Liver (tissue), 9 donors: ENCODE measurements around the gene CDK16. TPM values are rescaled to one million over a fixed set of nuclear protein-coding genes. Genes with fewer than 3 reads are reported as not detected.

ENCODE experiments used
- DNase-seq: peaks from one replicate; pipeline ENCODE4 v3.0.0-alpha.2; 2017; ENCODE audit warnings: low spot score
- H3K27ac ChIP-seq, 2 donors: one replicate each; pipeline ENCODE4 v1.7.0; 2013; ENCODE audit warnings: inconsistent platforms in 2 of 2, low read length in 2 of 2, control low read depth in 1 of 2, low read depth in 1 of 2, mild to moderate bottlenecking in 1 of 2
- H3K27me3 ChIP-seq, 4 donors: one replicate each; pipeline versions ENCODE4 v1.6.1 to v1.7.0; 2013; ENCODE audit warnings: low read length in 3 of 4, inconsistent platforms in 1 of 4, mild to moderate bottlenecking in 1 of 4, moderate library complexity in 1 of 4; ENCODE audit not compliant: control insufficient read depth in 4 of 4, insufficient read depth in 4 of 4
- H3K36me3 ChIP-seq, 4 donors: one replicate each; pipeline versions ENCODE4 v1.6.1 to v1.7.0; 2013; ENCODE audit warnings: low read length in 3 of 4, mild to moderate bottlenecking in 3 of 4, low read depth in 1 of 4, moderate library complexity in 1 of 4; ENCODE audit not compliant: control insufficient read depth in 4 of 4, insufficient read depth in 3 of 4
- H3K4me1 ChIP-seq, 4 donors: one replicate each; pipeline versions ENCODE4 v1.6.1 to v1.7.0; 2013; ENCODE audit warnings: low read length in 3 of 4, mild to moderate bottlenecking in 3 of 4, moderate library complexity in 1 of 4; ENCODE audit not compliant: control insufficient read depth in 4 of 4, insufficient read depth in 4 of 4
- H3K4me3 ChIP-seq, 3 donors: one replicate each; pipeline versions ENCODE4 v1.6.1 to v1.7.0; 2013; ENCODE audit warnings: low read length in 3 of 3, control low read depth in 1 of 3, low read depth in 1 of 3, mild to moderate bottlenecking in 1 of 3
- H3K9ac ChIP-seq, 2 donors: one replicate each; pipeline ENCODE4 v1.7.0; 2013; ENCODE audit warnings: low read length in 2 of 2, mild to moderate bottlenecking in 2 of 2, moderate library complexity in 2 of 2, control low read depth in 1 of 2, low read depth in 1 of 2
- H3K9me3 ChIP-seq, 4 donors: one replicate each; pipeline versions ENCODE4 v1.6.1 to v1.7.0; 2013; ENCODE audit warnings: low read length in 3 of 4; ENCODE audit not compliant: control insufficient read depth in 4 of 4
- EGR1 ChIP-seq, 2 donors: IDR thresholded peaks; 2 replicates each; pipeline ENCODE4 v1.6.1; 2016 to 2018; ENCODE audit warnings: antibody characterized with exemption in 2 of 2, low read depth in 2 of 2
- FOXA2 ChIP-seq: IDR thresholded peaks from 2 replicates; pipeline ENCODE4 v1.6.1; 2016; ENCODE audit warnings: antibody characterized with exemption
- GABPA ChIP-seq, 2 donors: IDR thresholded peaks in 1 of 2; conservative IDR thresholded peaks in 1 of 2; 2 replicates each; pipeline ENCODE4 v1.6.1; 2016; ENCODE audit warnings: antibody characterized with exemption in 2 of 2, mild to moderate bottlenecking in 1 of 2, moderate library complexity in 1 of 2
- HNF4A ChIP-seq, 2 donors: conservative IDR thresholded peaks; 2 replicates each; pipeline ENCODE4 v1.6.1; 2016; ENCODE audit warnings: antibody characterized with exemption in 2 of 2, mild to moderate bottlenecking in 2 of 2
- HNF4G ChIP-seq: IDR thresholded peaks from 2 replicates; pipeline ENCODE4 v1.6.1; 2016; ENCODE audit warnings: antibody characterized with exemption
- JUND ChIP-seq, 2 donors: IDR thresholded peaks; 2 replicates each; pipeline ENCODE4 v1.6.1; 2016; ENCODE audit warnings: antibody characterized with exemption in 2 of 2
- NR2F2 ChIP-seq: IDR thresholded peaks from 2 replicates; pipeline ENCODE4 v1.6.1; 2016; ENCODE audit warnings: antibody characterized with exemption
- RAD21 ChIP-seq, 2 donors: IDR thresholded peaks; 2 replicates each; pipeline ENCODE4 v1.6.1; 2016; ENCODE audit warnings: antibody characterized with exemption in 2 of 2, mild to moderate bottlenecking in 2 of 2
- RXRA ChIP-seq, 2 donors: IDR thresholded peaks; 2 replicates each; pipeline ENCODE4 v1.6.1; 2017 to 2018; ENCODE audit warnings: antibody characterized with exemption in 2 of 2, mild to moderate bottlenecking in 1 of 2
- SP1 ChIP-seq: IDR thresholded peaks from 2 replicates; pipeline ENCODE4 v1.6.1; 2018; ENCODE audit warnings: antibody characterized with exemption, mild to moderate bottlenecking
- TAF1 ChIP-seq: conservative IDR thresholded peaks from 2 replicates; pipeline ENCODE4 v1.6.1; 2016; ENCODE audit warnings: antibody characterized with exemption, mild to moderate bottlenecking
- YY1 ChIP-seq: IDR thresholded peaks from 2 replicates; pipeline ENCODE4 v1.6.1; 2016; ENCODE audit warnings: antibody characterized with exemption, mild to moderate bottlenecking
- WGBS: extraction: QIAGEN DNeasy Blood & Tissue Kit; methylation state at CpG from one replicate; pipeline ENCODE4 v1.1.7; 2013; 5-methylcytosine and 5-hydroxymethylcytosine counted together
- polyA plus RNA-seq, 2 donors: library from polyadenylated mRNA; stranded (reverse) in 1 of 2; unstranded in 1 of 2; fragments of 200-250 nt in 1 of 2; fragments of >200 nt in 1 of 2; fragmentation: Nextera tagmentation in 1 of 2; extraction: Ambion mirVana in 1 of 2; gene quantifications; one replicate each; pipeline versions ENCODE4 v1.2.1 to v1.2.3, GENCODE V29; 2013 to 2015
- total RNA-seq, 2 donors: library from RNA; depleted of rRNA; stranded (reverse); fragments of >200 nt; gene quantifications; one replicate each; pipeline ENCODE4 v1.2.3, GENCODE V29; 2014
- TF ChIP-seq, protein P1 (sequence below): IDR thresholded peaks from 2 replicates; pipeline ENCODE4 v1.6.1; 2016; ENCODE audit warnings: antibody characterized with exemption
- TF ChIP-seq, protein P2 (sequence below): IDR thresholded peaks from 2 replicates; pipeline ENCODE4 v1.6.1; 2016; ENCODE audit warnings: antibody characterized with exemption
- TF ChIP-seq, protein P3 (sequence below): IDR thresholded peaks from 2 replicates; pipeline ENCODE4 v1.6.1; 2016; ENCODE audit warnings: antibody characterized with exemption
- TF ChIP-seq, protein P4 (sequence below): IDR thresholded peaks from 2 replicates; pipeline ENCODE4 v1.6.1; 2016; ENCODE audit warnings: antibody characterized with exemption, mild to moderate bottlenecking
- donor health status: healthy.
- donor health status: healthy.
- donor health status: healthy.
- donor health status: healthy.
- donor health status: healthy.

CDK16 gene
- total and polyA plus RNA-seq, 4 donors: 10.8 to 31.1 (median 19.9) TPM

DNA sequence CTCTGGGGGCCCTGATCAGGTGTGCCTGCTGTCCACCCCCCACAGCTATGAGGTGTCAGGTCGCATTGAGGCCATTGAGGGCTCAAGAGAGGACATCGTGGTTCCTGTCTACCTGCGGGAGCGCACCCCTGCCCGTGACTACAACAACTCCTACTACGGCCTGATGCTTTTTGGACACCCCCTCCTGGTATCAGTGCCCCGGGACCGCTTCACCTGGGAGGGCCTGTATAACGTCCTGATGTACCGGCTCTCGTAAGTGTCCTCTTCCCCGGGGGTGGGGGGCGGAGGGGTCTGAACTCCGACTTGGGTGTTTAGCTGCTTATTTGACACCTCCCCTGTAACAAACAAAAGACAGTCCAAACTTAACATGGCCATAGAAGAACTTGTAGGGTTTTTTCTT lies 24.9 kb downstream of the CDK16 start (continued):
- TF ChIP-seq, protein P1, sequence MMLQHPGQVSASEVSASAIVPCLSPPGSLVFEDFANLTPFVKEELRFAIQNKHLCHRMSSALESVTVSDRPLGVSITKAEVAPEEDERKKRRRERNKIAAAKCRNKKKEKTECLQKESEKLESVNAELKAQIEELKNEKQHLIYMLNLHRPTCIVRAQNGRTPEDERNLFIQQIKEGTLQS: no peak
- TF ChIP-seq GABPA (IDR thresholded peaks at IDR 0.05 in 1 of 2, conservative IDR thresholded peaks at IDR 0.05 in 1 of 2): no peak
- TF ChIP-seq NR2F2: no peak
- TF ChIP-seq EGR1 (IDR thresholded peaks at IDR 0.05; ENCODE audit: low read depth in 2 of 2): no peak
- TF ChIP-seq, protein P2, sequence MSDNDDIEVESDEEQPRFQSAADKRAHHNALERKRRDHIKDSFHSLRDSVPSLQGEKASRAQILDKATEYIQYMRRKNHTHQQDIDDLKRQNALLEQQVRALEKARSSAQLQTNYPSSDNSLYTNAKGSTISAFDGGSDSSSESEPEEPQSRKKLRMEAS: no peak
- TF ChIP-seq, protein P3, sequence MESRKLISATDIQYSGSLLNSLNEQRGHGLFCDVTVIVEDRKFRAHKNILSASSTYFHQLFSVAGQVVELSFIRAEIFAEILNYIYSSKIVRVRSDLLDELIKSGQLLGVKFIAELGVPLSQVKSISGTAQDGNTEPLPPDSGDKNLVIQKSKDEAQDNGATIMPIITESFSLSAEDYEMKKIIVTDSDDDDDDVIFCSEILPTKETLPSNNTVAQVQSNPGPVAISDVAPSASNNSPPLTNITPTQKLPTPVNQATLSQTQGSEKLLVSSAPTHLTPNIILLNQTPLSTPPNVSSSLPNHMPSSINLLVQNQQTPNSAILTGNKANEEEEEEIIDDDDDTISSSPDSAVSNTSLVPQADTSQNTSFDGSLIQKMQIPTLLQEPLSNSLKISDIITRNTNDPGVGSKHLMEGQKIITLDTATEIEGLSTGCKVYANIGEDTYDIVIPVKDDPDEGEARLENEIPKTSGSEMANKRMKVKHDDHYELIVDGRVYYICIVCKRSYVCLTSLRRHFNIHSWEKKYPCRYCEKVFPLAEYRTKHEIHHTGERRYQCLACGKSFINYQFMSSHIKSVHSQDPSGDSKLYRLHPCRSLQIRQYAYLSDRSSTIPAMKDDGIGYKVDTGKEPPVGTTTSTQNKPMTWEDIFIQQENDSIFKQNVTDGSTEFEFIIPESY: no peak
- TF ChIP-seq JUND (IDR thresholded peaks at IDR 0.05): no peak
- no peak for TF ChIP-seq RXRA (IDR thresholded peaks at IDR 0.05)

DNA sequence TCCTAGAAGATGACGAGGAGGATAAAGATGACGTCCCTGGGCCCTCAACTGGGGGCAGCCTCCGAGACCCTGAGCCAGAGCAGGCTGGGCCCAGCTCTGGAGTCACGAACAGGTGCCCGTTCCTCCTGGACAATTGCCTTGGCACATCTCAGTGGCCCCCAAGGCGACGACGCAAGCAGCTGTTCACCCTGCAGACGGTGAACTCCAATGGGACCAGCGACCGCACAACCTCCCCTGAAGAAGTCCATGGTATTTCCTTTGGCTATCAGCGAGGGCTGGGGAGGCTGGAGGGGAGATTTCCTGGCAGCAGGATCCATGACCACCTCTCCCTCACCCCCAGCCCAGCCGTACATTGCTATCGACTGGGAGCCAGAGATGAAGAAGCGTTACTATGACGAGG lies 26.2 kb downstream of the CDK16 start:
- Histone ChIP-seq H3K9ac (no peak overlapping the region), H3K36me3 (peaks cover 0 to 34% (median 12%) of the 10 kb centered on the region in 4 donors), H3K9me3 (peaks cover 0 to 4% (median 0%) of the 10 kb centered on the region in 4 donors), H3K4me1 (no peaks in the 10 kb centered on the region), H3K4me3 (no peak overlapping the region), H3K27me3 (peaks cover 0 to 2% (median 0%) of the 10 kb centered on the region in 4 donors), H3K27ac (no peak overlapping the region)
- 92% methylated on average over 16 of the region's 16 CpGs for WGBS
- TF ChIP-seq JUND (IDR thresholded peaks at IDR 0.05): no peak
- TF ChIP-seq RXRA (IDR thresholded peaks at IDR 0.05): no peak
- no peak for TF ChIP-seq GABPA (IDR thresholded peaks at IDR 0.05 in 1 of 2, conservative IDR thresholded peaks at IDR 0.05 in 1 of 2)
- no peak for TF ChIP-seq TAF1
- no peak for TF ChIP-seq FOXA2
- TF ChIP-seq, protein P2: no peak
- no peak for TF ChIP-seq YY1
- no peak for TF ChIP-seq EGR1 (IDR thresholded peaks at IDR 0.05; ENCODE audit: low read depth in 2 of 2)
- no peak for TF ChIP-seq NR2F2
- TF ChIP-seq HNF4G: no peak
- TF ChIP-seq, protein P4, sequence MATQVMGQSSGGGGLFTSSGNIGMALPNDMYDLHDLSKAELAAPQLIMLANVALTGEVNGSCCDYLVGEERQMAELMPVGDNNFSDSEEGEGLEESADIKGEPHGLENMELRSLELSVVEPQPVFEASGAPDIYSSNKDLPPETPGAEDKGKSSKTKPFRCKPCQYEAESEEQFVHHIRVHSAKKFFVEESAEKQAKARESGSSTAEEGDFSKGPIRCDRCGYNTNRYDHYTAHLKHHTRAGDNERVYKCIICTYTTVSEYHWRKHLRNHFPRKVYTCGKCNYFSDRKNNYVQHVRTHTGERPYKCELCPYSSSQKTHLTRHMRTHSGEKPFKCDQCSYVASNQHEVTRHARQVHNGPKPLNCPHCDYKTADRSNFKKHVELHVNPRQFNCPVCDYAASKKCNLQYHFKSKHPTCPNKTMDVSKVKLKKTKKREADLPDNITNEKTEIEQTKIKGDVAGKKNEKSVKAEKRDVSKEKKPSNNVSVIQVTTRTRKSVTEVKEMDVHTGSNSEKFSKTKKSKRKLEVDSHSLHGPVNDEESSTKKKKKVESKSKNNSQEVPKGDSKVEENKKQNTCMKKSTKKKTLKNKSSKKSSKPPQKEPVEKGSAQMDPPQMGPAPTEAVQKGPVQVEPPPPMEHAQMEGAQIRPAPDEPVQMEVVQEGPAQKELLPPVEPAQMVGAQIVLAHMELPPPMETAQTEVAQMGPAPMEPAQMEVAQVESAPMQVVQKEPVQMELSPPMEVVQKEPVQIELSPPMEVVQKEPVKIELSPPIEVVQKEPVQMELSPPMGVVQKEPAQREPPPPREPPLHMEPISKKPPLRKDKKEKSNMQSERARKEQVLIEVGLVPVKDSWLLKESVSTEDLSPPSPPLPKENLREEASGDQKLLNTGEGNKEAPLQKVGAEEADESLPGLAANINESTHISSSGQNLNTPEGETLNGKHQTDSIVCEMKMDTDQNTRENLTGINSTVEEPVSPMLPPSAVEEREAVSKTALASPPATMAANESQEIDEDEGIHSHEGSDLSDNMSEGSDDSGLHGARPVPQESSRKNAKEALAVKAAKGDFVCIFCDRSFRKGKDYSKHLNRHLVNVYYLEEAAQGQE: no peak
- no peak for TF ChIP-seq SP1
- TF ChIP-seq, protein P3: no peak
- TF ChIP-seq, protein P1: no peak
- TF ChIP-seq RAD21 (IDR thresholded peaks at IDR 0.05): no peak
- TF ChIP-seq HNF4A (conservative IDR thresholded peaks at IDR 0.05): no peak
- no peak for DNase-seq
